GM12874 (cell line): ENCODE results near the gene CUX1.

Source experiments
- CTCF ChIP-seq: IDR thresholded peaks from 2 replicates; pipeline ENCODE4 v1.5.1; 2011; ENCODE audit warnings: low read depth, mild to moderate bottlenecking, control low read depth, low read length, moderate library complexity; ENCODE audit not compliant: insufficient read depth

Gene CUX1

GRCh38 chr7:102005933-102006480, 188.6 kb downstream of the CUX1 start:
- TF ChIP-seq CTCF, result no peak

- TF ChIP-seq CTCF, result no peak
Measured at GRCh38 chr7:102006695-102007094, 189.3 kb downstream of the CUX1 start.

DNA sequence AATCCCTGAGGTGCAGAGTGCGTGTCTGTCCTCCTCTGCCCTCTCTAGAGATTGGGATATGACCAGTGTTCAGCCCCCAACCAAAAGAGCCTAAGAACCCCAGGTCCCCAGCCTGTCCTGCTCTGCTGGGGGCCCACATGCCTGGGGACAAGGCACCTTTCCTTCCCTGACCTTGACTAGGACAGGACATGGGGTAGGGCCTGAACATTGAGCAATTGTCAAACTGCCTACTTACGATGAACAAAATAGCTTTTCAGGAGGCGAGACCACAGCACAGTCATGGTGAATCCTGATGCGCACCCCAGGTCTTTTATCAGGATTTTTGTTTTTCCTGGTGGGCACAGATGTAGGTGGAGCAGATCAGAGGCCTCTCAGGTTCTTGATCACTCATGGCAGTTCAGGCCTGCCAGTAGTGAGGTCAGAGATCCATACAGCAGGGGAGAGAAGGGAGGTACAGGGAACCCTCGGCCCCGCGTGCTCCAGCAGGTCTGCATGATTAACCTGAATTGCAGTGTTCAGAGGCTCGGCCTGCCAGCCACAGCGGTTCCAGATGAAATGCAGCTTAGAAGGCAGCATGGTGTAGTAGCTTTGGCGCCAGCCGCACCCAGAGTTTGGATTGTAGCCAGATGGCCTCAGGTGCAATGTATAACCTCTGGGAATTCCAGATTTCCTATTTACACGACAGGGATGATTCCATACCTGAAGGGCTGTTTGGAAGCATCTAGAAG, 191.3 kb downstream of the CUX1 start:
- no peak for TF ChIP-seq CTCF

- no peak for TF ChIP-seq CTCF
Measured at GRCh38 chr7:102009628-102010027, 192.2 kb downstream of the CUX1 start.

GRCh38 chr7:102012941-102013461, 195.6 kb downstream of the CUX1 start:
- no peak for TF ChIP-seq CTCF

DNA sequence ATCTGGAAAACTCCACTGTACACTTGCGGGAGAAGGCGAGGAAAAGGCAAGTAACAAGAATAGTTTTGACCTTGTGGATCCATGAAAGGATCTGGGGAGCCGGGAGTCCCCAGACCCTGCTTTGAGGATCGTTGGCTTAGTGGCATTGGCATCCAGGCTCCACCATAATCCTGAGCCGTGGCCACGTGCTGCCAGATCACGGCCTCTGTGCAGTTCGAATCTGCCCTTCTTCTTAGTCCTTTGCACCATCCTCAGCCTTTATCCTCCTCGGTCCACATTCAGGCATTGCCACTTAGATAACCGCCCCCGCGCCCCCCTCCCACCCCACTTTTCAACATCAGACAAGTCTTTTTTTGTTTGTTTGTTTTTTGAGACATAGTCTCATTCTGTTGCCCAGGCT, 201.4 kb downstream of the CUX1 start:
- no peak for TF ChIP-seq CTCF

DNA sequence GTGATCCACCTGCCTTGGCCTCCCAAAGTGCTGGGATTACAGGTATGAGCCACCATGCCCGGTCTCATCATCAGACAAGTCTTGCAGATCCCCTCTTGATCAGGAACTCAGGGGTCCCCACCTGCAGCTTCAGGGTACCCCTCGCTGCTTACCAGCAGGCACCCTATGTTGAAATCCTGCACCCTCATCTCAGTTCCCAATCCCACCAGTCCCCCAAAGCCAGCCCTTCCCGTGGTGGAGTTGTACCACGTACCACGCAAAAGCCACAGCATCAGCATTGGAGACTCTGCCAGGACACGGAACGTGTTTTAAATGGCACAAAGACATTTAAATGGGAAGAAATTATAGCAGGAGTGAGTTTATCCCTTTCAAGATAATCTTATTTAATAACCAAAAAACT, 202.0 kb downstream of the CUX1 start:
- TF ChIP-seq CTCF, result no peak
